Stomach smooth muscle (tissue), 2 donors: ENCODE measurements around the gene LMNB1.
A peak's percentile ranks its signal among the peaks of the same experiment; 100 is the strongest.
"Not testable (repeated sequence)": the region's sequence is repeated elsewhere in the genome, so short reads cannot be mapped to it uniquely, and the experiment has no call there.

Experiments
- H3K27ac ChIP-seq: one replicate; pipeline ENCODE4 v1.7.0; 2013; ENCODE audit warnings: mild to moderate bottlenecking, low read length, inconsistent platforms
- H3K27me3 ChIP-seq, 2 donors: one replicate each; pipeline ENCODE4 v1.7.0; 2013; ENCODE audit warnings: low read length in 2 of 2; ENCODE audit not compliant: insufficient read depth in 2 of 2, control insufficient read depth in 1 of 2
- H3K36me3 ChIP-seq, 2 donors: one replicate each; pipeline ENCODE4 v1.7.0; 2013; ENCODE audit warnings: low read length in 2 of 2; ENCODE audit not compliant: control insufficient read depth in 2 of 2, insufficient read depth in 2 of 2
- H3K4me1 ChIP-seq: one replicate; pipeline ENCODE4 v1.7.0; 2013; ENCODE audit warnings: low read length; ENCODE audit not compliant: control insufficient read depth, insufficient read depth
- H3K4me3 ChIP-seq, 2 donors: one replicate each; pipeline ENCODE4 v1.7.0; 2013; ENCODE audit warnings: low read length in 2 of 2
- H3K9ac ChIP-seq, 2 donors: one replicate each; pipeline ENCODE4 v1.7.0; 2013; ENCODE audit warnings: low read length in 2 of 2, mild to moderate bottlenecking in 1 of 2
- H3K9me3 ChIP-seq, 2 donors: one replicate each; pipeline ENCODE4 v1.7.0; 2013; ENCODE audit warnings: low read length in 2 of 2; ENCODE audit not compliant: control insufficient read depth in 2 of 2
- donor health status: healthy.
- donor health status: Pancreatic carcinoma.

LMNB1 gene, protein sequence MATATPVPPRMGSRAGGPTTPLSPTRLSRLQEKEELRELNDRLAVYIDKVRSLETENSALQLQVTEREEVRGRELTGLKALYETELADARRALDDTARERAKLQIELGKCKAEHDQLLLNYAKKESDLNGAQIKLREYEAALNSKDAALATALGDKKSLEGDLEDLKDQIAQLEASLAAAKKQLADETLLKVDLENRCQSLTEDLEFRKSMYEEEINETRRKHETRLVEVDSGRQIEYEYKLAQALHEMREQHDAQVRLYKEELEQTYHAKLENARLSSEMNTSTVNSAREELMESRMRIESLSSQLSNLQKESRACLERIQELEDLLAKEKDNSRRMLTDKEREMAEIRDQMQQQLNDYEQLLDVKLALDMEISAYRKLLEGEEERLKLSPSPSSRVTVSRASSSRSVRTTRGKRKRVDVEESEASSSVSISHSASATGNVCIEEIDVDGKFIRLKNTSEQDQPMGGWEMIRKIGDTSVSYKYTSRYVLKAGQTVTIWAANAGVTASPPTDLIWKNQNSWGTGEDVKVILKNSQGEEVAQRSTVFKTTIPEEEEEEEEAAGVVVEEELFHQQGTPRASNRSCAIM

DNA sequence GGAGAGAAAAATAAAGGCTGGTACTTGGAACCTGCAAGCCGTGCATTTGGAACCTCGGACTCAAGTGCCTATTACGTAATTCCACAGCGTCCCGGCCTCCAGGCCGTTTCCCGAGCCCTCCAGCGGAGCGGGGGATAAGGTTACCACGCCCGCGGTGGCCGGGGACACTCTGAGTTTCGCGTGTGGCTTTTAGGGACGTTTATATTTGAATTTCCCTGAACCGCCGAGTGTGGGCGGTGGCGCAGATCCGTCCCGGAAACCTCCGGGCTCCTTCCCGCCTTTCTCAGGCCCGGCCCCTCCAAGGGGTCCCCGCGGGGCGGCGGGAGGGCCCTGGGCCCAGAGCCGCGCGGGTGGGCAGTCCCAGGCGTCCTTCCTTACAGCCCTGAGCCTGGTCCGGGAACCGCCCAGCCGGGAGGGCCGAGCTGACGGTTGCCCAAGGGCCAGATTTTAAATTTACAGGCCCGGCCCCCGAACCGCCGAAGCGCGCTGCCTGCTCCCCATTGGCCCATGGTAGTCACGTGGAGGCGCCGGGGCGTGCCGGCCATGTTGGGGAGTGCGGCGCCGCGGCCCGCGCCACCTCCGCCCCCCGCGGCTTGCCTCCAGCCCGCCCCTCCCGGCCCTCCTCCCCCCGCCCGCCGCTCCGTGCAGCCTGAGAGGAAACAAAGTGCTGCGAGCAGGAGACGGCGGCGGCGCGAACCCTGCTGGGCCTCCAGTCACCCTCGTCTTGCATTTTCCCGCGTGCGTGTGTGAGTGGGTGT lies at the start of gene LMNB1:
Gene LMNB1, plus strand, starts transcription at position 638 of the 758 bp plus-strand sequence. CDS start 373 bp downstream, outside the sequence.
- peak within 1 kb of the TSS; percentile 81 to 90 for H3K9ac ChIP-seq
- no peaks in the 10 kb centered on the region for H3K9me3 ChIP-seq
- H3K4me3 ChIP-seq: peak within 1 kb of the TSS; percentile 87
- H3K27me3 ChIP-seq: no peaks in the 10 kb centered on the region
- peak within 1 kb of the TSS; percentile 76 for H3K27ac ChIP-seq
- no peaks in the 10 kb centered on the region for H3K36me3 ChIP-seq
- H3K4me1 ChIP-seq: peaks cover 13% of the 10 kb centered on the region

DNA sequence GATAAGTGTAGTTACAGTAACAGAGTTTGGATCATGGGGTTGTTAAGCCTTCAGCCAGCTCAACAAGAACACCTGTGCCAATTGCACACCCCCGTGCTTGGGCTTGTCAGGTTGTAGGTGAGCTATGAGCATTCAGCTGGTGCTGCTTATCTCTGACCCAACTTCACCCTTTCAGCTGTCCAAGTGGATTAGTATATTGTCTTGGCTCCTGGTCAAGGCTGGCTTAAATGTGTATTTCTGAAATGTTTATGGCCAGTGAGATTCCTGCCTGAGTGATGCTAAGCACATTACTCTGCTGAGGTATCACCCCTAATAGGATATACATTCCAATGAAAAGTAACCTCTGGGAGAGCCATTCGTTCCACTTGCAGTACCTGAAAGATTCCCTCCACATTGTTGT lies 44.2 kb upstream of the LMNB1 start:
- H3K27me3 ChIP-seq: no peaks in the 10 kb centered on the region
- no peaks in the 10 kb centered on the region for H3K9me3 ChIP-seq
- no peaks in the 10 kb centered on the region for H3K36me3 ChIP-seq
- no peaks in the 10 kb centered on the region for H3K4me1 ChIP-seq
- no peak overlapping the region for H3K9ac ChIP-seq
- no peak overlapping the region for H3K27ac ChIP-seq
- no peak overlapping the region for H3K4me3 ChIP-seq

DNA sequence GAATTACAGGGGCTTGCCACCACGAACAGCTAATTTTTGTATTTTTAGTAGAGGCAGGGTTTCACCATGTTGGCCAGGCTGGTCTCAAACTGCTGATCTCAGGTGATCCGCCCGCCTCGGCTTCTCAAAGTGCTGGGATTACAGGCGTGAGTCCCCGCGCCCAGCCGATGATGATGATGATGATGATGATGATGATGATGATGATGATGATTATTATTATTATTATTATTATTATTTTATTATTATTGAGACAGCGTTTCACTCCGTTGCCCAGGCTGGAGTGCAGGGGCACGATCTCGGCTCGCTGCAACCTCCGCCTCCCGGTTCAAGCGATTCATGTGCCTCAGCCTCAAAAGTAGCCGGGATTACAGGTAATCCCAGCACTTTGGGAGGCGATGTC lies 42.4 kb upstream of the LMNB1 start:
- not testable (repeated sequence) for H3K9ac ChIP-seq, H3K4me1 ChIP-seq, H3K9me3 ChIP-seq, H3K27ac ChIP-seq, H3K36me3 ChIP-seq, H3K4me3 ChIP-seq, H3K27me3 ChIP-seq

DNA sequence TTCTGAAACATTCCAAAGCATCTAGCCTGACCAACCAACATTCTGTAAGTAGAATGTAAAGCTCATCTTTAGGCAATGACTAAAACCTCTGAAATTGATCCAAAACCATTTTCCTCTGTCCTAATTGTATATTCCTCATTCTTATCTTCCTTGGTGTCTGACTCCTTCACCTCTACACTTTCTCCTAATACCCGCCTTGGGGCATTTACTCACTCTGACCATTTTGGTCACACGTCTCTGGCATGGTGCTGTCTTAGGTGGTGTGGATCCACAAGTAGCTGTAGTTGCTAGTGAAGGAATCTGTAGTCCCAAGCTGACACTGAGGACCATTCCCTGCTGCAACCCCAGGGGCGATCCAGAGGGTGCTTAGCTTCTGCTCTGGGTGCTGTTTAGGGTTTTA lies 40.8 kb upstream of the LMNB1 start:
- no peaks in the 10 kb centered on the region for H3K9me3 ChIP-seq
- no peak overlapping the region for H3K4me3 ChIP-seq
- no peak overlapping the region for H3K9ac ChIP-seq
- no peaks in the 10 kb centered on the region for H3K36me3 ChIP-seq
- H3K27ac ChIP-seq: no peak overlapping the region
- H3K27me3 ChIP-seq: no peaks in the 10 kb centered on the region
- H3K4me1 ChIP-seq: no peaks in the 10 kb centered on the region

DNA sequence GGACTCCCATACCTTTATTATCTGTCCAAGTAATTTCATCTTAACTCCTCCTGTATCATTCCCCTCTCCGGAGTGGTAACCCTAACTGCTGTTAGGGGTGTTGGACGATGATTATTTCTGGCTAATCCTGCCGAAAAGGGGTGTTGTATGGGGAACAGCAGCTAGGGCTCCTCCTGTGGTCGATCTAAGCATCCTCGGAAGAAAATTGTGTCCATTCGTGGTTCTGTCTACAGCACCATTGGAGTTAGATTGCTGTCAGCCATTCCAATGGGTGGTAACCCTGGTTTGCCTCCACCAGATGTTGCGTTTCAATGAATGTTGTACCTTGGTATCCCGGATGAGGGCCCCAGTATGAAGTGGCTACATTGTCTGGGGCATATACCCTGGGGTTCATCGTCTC lies 35.6 kb upstream of the LMNB1 start:
- no peak overlapping the region for H3K9ac ChIP-seq

DNA sequence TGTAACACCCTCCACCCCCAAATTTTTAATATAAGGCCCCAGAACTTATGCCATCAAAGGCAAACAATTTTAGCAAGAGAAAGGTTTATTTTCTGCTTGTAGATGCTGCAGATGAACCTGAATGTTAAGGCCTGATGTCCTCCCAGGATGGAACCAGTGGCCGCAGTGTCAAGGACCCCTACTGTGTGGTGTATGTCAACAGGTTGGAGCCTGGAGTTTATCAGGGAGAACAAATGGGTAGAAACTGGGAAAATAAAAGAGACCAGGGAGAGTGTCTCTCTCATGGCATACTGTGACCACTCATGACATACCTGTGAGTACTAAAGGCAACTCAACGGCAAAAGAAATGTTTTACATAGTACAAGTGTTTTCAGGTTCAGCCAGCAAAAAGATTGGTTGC lies 34.5 kb upstream of the LMNB1 start:
- H3K9me3 ChIP-seq: no peaks in the 10 kb centered on the region
- no peaks in the 10 kb centered on the region for H3K36me3 ChIP-seq
- no peak overlapping the region for H3K27ac ChIP-seq
- H3K4me3 ChIP-seq: no peak overlapping the region
- no peaks in the 10 kb centered on the region for H3K4me1 ChIP-seq
- no peak overlapping the region for H3K9ac ChIP-seq
- H3K27me3 ChIP-seq: no peaks in the 10 kb centered on the region

More for the DNA sequence above, 35.6 kb upstream of the LMNB1 start:
- Histone ChIP-seq H3K27ac (no peak overlapping the region), H3K4me1 (no peaks in the 10 kb centered on the region), H3K4me3 (no peak overlapping the region), H3K36me3 (no peaks in the 10 kb centered on the region), H3K27me3 (no peaks in the 10 kb centered on the region), H3K9me3 (no peaks in the 10 kb centered on the region)

DNA sequence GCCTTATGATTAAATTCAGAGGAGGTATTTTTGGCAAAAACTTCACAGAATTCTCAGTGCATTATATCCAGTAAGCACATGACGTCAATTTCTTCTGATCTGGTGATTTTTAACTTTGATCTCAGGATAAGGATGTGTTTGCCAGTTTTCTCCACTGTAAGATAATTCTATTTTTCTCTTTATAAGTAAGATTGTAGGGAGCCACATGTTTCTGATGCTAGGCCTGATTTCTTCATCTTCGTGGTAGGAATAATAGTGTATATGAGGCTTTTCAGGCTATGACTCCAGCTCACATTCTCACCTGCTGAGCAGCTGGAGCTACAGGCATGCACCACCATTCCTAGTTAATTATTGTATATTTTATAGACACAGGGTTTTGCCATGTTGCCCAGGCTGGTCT lies 32.1 kb upstream of the LMNB1 start:
- Histone ChIP-seq H3K27ac (no peak overlapping the region), H3K9ac (no peak overlapping the region), H3K27me3 (no peaks in the 10 kb centered on the region), H3K9me3 (no peaks in the 10 kb centered on the region), H3K4me1 (no peaks in the 10 kb centered on the region), H3K36me3 (no peaks in the 10 kb centered on the region), H3K4me3 (no peak overlapping the region)

DNA sequence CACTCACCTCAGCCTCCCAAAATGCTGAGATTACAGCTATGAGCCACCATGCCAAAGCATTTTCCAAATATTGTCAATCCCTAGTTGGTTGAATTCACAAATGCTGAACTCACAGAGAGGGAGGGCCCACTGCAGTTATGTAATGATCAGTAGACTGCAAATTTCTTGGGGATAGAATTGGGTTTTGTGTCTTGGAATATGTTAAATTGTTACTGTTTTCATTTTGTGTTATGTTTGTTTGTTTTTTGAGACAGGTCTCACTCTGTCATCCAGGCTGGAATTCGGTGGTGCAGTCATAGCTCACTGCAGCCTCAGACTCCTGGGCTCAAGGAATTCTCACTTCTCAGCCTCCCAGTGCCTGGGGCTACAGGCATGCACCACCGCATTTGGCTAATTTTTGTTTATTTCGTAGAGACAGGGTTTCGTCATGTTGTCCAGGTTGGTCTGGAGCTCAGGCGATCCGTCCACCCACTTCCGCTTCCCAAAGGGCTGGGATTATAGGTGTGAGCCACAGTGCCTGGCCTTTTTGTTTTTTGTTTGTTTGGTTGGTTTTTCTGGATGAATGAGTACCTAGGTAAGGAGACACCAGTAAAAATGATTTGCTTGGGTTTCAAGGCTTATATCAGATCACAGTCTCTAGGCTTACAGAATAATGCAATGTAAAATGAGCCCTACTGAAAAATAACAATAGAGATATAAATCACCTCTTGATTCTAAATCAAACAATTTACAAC lies 31.5 kb upstream of the LMNB1 start:
- Histone ChIP-seq H3K36me3 (no peaks in the 10 kb centered on the region), H3K4me3 (no peak overlapping the region), H3K9ac (no peak overlapping the region), H3K4me1 (no peaks in the 10 kb centered on the region), H3K9me3 (no peaks in the 10 kb centered on the region), H3K27me3 (no peaks in the 10 kb centered on the region), H3K27ac (no peak overlapping the region)

DNA sequence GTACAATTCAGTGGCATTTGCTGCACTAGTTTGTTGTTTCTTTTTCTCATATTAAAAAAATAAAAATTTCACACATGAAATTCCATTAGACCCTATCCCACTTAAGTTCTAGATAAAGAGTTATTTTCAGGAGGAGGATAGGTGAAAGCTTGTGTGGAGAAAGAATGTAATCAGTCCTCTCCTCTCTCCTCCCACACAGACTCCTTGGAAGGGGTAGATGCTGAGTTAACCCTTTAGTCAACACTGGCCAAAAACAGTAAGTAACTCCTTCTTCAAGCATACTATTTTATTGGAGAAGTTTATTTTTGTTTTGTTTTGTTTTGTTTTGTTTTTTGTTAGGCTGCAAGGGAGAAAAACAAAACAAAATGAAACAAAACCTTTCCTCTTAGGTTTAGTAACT lies 30.6 kb upstream of the LMNB1 start:
- no peaks in the 10 kb centered on the region for H3K4me1 ChIP-seq
- no peaks in the 10 kb centered on the region for H3K9me3 ChIP-seq
- H3K9ac ChIP-seq: no peak overlapping the region
- no peak overlapping the region for H3K4me3 ChIP-seq
- no peaks in the 10 kb centered on the region for H3K36me3 ChIP-seq
- H3K27me3 ChIP-seq: no peaks in the 10 kb centered on the region
- H3K27ac ChIP-seq: no peak overlapping the region

DNA sequence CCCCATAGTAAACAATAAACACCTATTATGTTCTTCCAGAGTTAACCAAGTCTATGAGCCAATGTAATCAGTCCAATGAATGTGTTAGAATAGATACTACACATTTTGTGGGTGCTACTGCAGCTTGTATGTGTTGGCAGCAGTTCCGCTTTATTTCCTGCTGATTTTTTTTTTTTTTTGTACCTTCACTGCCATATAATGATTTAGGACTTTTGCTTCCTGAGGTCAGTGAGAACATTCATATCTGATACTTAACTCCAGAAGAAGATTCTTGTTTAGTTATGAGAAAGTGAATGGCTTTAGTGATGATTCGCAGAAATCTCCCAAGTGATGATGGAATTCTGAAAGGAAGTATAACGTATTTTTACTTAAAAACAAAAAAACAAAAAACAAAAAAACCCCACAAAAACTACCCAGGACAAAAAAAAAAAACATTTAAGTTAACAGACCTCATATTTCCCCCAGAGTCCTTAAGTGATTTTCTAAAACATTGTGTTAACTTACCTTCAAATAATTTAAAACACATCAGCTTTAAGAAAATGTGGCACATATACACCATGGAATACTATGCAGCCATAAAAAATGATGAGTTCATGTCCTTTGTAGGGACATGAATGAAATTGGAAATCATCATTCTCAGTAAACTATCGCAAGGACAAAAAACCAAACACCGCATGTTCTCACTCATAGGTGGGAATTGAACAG lies 24.7 kb upstream of the LMNB1 start:
- Histone ChIP-seq H3K27ac (no peak overlapping the region), H3K4me3 (no peak overlapping the region), H3K27me3 (no peaks in the 10 kb centered on the region), H3K36me3 (no peaks in the 10 kb centered on the region), H3K9ac (no peak overlapping the region), H3K9me3 (no peaks in the 10 kb centered on the region), H3K4me1 (no peaks in the 10 kb centered on the region)
